Ovary (tissue), 3 donors: Measurements from ENCODE around the gene THSD4.

ENCODE experiments used
- EP300 ChIP-seq: sonication (generic); formaldehyde crosslinking; IDR thresholded peaks from one replicate; pipeline ENCODE4 v1.6.1; 2017; ENCODE audit warnings: antibody characterized with exemption
- POLR2A ChIP-seq: fragments of 450-650 bp; IDR thresholded peaks from one replicate; pipeline ENCODE4 v1.6.1; 2017; ENCODE audit warnings: antibody characterized with exemption, mild to moderate bottlenecking, moderate library complexity
- TF ChIP-seq, protein P1 (sequence below), 3 donors: fragments of 450-650 bp in 2 of 3; fragments of 200-600 bp in 1 of 3; IDR thresholded peaks; one replicate each; pipeline versions ENCODE4 v1.5.1 to v1.8.0; 2016 to 2022; ENCODE audit warnings: antibody characterized with exemption in 3 of 3, mild to moderate bottlenecking in 1 of 3
- donor health status: DM: no; HTN: no; CAD: no.

DNA sequence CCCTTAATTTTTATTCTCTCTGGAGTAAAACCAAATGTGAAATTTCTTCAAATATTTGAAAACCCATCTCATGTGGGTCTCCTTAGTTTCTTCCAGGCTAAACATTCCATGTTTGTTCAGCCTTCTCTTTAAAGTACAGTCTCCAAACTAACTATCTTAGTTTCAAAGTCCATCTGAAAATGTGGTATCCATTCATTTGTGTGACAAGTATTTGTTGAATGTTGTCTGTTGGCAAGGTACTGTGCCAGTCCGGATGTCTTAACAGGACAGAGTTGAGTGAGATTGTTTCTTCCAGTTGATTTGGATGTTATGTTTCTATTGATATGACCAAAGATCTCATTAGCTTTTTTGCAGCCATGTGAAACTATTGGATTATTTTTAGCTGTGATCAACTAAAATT lies 347.4 kb downstream of the THSD4 start:
- TF ChIP-seq POLR2A (no peak), EP300 (no peak)
- TF ChIP-seq, protein P1, sequence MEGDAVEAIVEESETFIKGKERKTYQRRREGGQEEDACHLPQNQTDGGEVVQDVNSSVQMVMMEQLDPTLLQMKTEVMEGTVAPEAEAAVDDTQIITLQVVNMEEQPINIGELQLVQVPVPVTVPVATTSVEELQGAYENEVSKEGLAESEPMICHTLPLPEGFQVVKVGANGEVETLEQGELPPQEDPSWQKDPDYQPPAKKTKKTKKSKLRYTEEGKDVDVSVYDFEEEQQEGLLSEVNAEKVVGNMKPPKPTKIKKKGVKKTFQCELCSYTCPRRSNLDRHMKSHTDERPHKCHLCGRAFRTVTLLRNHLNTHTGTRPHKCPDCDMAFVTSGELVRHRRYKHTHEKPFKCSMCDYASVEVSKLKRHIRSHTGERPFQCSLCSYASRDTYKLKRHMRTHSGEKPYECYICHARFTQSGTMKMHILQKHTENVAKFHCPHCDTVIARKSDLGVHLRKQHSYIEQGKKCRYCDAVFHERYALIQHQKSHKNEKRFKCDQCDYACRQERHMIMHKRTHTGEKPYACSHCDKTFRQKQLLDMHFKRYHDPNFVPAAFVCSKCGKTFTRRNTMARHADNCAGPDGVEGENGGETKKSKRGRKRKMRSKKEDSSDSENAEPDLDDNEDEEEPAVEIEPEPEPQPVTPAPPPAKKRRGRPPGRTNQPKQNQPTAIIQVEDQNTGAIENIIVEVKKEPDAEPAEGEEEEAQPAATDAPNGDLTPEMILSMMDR (IDR thresholded peaks at IDR 0.05) = no peak
